K562 (cell line): ENCODE measurements around the gene DHCR7. TPM values are rescaled to one million over a fixed set of nuclear protein-coding genes. Genes with fewer than 3 reads are reported as not detected.
A peak's percentile ranks its signal among the peaks of the same experiment; 100 is the strongest.

Experiments used
- ADNP ChIP-seq: fragments of 200-800 bp; sonication (Bioruptor generic); IDR thresholded peaks from 2 replicates; pipeline ENCODE4 v1.6.1; 2016; ENCODE audit warnings: missing genetic modification characterization, missing compliant biosample characterization
- ATF2 ChIP-seq: sonication (generic); formaldehyde crosslinking; IDR thresholded peaks from 2 replicates; pipeline ENCODE4 v1.8.1; 2022; ENCODE audit warnings: missing genetic modification reagents
- BRCA1 ChIP-seq, 2 experiments: fragments of 450-650 bp in 1 of 2; sonication (generic) in 1 of 2; formaldehyde crosslinking in 1 of 2; IDR thresholded peaks; 2 replicates each; pipeline versions ENCODE4 v1.5.0 to v1.6.1; 2017 to 2020; ENCODE audit warnings: mild to moderate bottlenecking in 1 of 2, missing genetic modification reagents in 1 of 2
- CBFB ChIP-seq: sonication (generic); formaldehyde crosslinking; IDR thresholded peaks from 2 replicates; pipeline ENCODE4 v1.4.0; 2020; ENCODE audit warnings: mild to moderate bottlenecking, missing genetic modification reagents
- CREBBP ChIP-seq: IDR thresholded peaks from one replicate; pipeline ENCODE4 v1.6.1; 2012; ENCODE audit warnings: low read depth, mild to moderate bottlenecking, control low read depth, inconsistent platforms, low read length
- ELF2 ChIP-seq: fragments of 250-450 bp; sonication (Bioruptor Pico); IDR thresholded peaks from 2 replicates; pipeline ENCODE4 v1.5.0; 2021; ENCODE audit warnings: mild to moderate bottlenecking
- FOXJ3 ChIP-seq: sonication (generic); formaldehyde crosslinking; IDR thresholded peaks from 2 replicates; pipeline ENCODE4 v1.4.0; 2020; ENCODE audit warnings: mild to moderate bottlenecking, missing genetic modification reagents
- MCM3 ChIP-seq: fragments of 450-650 bp; IDR thresholded peaks from 2 replicates; pipeline ENCODE4 v1.6.1; 2016
- PCBP2 ChIP-seq: fragments of 200-400 bp; formaldehyde crosslinking; IDR thresholded peaks from 2 replicates; pipeline ENCODE4 v1.6.1; 2018; ENCODE audit warnings: low read length, low read depth, mild to moderate bottlenecking, moderate library complexity; ENCODE audit not compliant: poor library complexity, severe bottlenecking
- SMAD3 ChIP-seq: fragments of 450-650 bp; formaldehyde crosslinking; conservative IDR thresholded peaks from 2 replicates; pipeline ENCODE4 v1.4.0; 2020; ENCODE audit warnings: mild to moderate bottlenecking
- SPI1 ChIP-seq: IDR thresholded peaks from 2 replicates; pipeline ENCODE4 v1.6.1; 2011; ENCODE audit warnings: low read depth, low read length, control low read depth, borderline replicate concordance
- TBP ChIP-seq: optimal IDR thresholded peaks from 2 replicates; pipeline ENCODE3; 2011; ENCODE audit warnings: low read depth, low read length, improper control_type of control experiment
- TCF3 ChIP-seq: sonication (generic); formaldehyde crosslinking; IDR thresholded peaks from 2 replicates; pipeline ENCODE4 v1.4.0; 2020; ENCODE audit warnings: mild to moderate bottlenecking, missing genetic modification reagents
- TCF7L2 ChIP-seq: fragments of 150-350 bp; IDR thresholded peaks from 2 replicates; pipeline ENCODE4 v1.6.1; 2016; ENCODE audit warnings: low read depth, mild to moderate bottlenecking, low read length, moderate library complexity
- VEZF1 ChIP-seq: fragments of 200-800 bp; sonication (Bioruptor generic); IDR thresholded peaks from 2 replicates; pipeline ENCODE4 v1.6.1; 2017; ENCODE audit warnings: missing genetic modification characterization, missing compliant biosample characterization
- ZNF584 ChIP-seq: fragments of 200-800 bp; sonication (Bioruptor generic); IDR thresholded peaks from 2 replicates; pipeline ENCODE4 v1.6.1; 2016; ENCODE audit warnings: low read depth, mild to moderate bottlenecking, missing genetic modification characterization, missing compliant biosample characterization
- ZNF780A ChIP-seq: fragments of 250-450 bp; sonication (Bioruptor Pico); IDR thresholded peaks from 2 replicates; pipeline ENCODE4 v1.5.0; 2021; ENCODE audit warnings: mild to moderate bottlenecking
- polyA plus RNA-seq, 8 experiments: library from polyadenylated mRNA; depleted of rRNA in 4 of 8; stranded (reverse) in 5 of 8; unstranded in 3 of 8; fragments of >200 nt; fragmentation: Nextera tagmentation in 2 of 8; fragmentation: Illumina TruSeq in 1 of 8; extraction: Ambion mirVana in 2 of 8; extraction: Trizol in 1 of 8; gene quantifications; 2 replicates each; pipeline versions ENCODE4 v1.2.1 to v1.2.3, GENCODE V29; 2011 to 2014; ENCODE audit warnings: inconsistent platforms in 1 of 8, missing spikeins in 1 of 8
- total RNA-seq, 7 experiments: library from RNA; depleted of rRNA in 6 of 7; stranded (reverse); fragments of >200 nt in 6 of 7; fragmentation: Illumina TruSeq in 2 of 7; extraction: Trizol in 2 of 7; gene quantifications; 2 replicates each; pipeline versions ENCODE4 v1.2.1 to v1.2.3, GENCODE V29; 2011 to 2021; ENCODE audit warnings: low replicate concordance in 1 of 7
- TF ChIP-seq, protein P1 (sequence below), 3 experiments: fragments of 200-800 bp in 1 of 3; sonication (Bioruptor generic) in 1 of 3; sonication (generic) in 1 of 3; formaldehyde crosslinking in 1 of 3; IDR thresholded peaks; 2 replicates each; pipeline versions ENCODE4 v1.6.1 to v1.8.0; 2016 to 2022; ENCODE audit warnings: mild to moderate bottlenecking in 2 of 3, missing compliant biosample characterization in 2 of 3, missing genetic modification characterization in 2 of 3, missing genetic modification reagents in 1 of 3
- TF ChIP-seq, protein P2 (sequence below): conservative IDR thresholded peaks from 2 replicates; pipeline ENCODE4 v1.6.1; 2011; ENCODE audit warnings: low read depth, mild to moderate bottlenecking, low read length; ENCODE audit not compliant: control insufficient read depth
- TF ChIP-seq, protein P3 (sequence below): fragments of 250-450 bp; sonication (Bioruptor Pico); IDR thresholded peaks from 2 replicates; pipeline ENCODE4 v1.8.0; 2022; ENCODE audit warnings: moderate library complexity, mild to moderate bottlenecking, inconsistent platforms

Gene DHCR7
- total and polyA plus RNA-seq, 9 of the 15 experiments (the other 6 are each of a cell fraction or from before 2014, with no cell fraction given), result 8.4 to 192 (median 82.4) TPM

- TF ChIP-seq TCF3 (no peak), ATF2 (CRISPR knock-in tag) (0 out of 2 replicates have a peak, but pooled peaks have one; percentile 78), TBP (peak; percentile 40), SMAD3 (CRISPR knock-in tag) (0 out of 2 replicates have a peak, but pooled peaks have one; percentile 16), ZNF780A (no peak), FOXJ3 (no peak), SPI1 (no peak), ELF2 (no peak), ADNP (tag) (no peak), ZNF584 (CRISPR knock-in tag) (no peak), PCBP2 (no peak), VEZF1 (peak; percentile 68), BRCA1 (IDR thresholded peaks at IDR 0.05) (no peak), BRCA1 (CRISPR knock-in tag; IDR thresholded peaks at IDR 0.05) (no peak), CREBBP (no peak), MCM3 (no peak), TCF7L2 (no peak), CBFB (CRISPR knock-in tag) (no peak)
- TF ChIP-seq, protein P1, sequence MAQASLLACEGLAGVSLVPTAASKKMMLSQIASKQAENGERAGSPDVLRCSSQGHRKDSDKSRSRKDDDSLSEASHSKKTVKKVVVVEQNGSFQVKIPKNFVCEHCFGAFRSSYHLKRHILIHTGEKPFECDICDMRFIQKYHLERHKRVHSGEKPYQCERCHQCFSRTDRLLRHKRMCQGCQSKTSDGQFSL (CRISPR knock-in tag; IDR thresholded peaks at IDR 0.05), result no peak
- TF ChIP-seq, protein P1 (tag; IDR thresholded peaks at IDR 0.05), result no peak
- TF ChIP-seq, protein P2, sequence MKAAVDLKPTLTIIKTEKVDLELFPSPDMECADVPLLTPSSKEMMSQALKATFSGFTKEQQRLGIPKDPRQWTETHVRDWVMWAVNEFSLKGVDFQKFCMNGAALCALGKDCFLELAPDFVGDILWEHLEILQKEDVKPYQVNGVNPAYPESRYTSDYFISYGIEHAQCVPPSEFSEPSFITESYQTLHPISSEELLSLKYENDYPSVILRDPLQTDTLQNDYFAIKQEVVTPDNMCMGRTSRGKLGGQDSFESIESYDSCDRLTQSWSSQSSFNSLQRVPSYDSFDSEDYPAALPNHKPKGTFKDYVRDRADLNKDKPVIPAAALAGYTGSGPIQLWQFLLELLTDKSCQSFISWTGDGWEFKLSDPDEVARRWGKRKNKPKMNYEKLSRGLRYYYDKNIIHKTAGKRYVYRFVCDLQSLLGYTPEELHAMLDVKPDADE, result no peak; the same call in 1 of the 2 replicates
- TF ChIP-seq, protein P3, sequence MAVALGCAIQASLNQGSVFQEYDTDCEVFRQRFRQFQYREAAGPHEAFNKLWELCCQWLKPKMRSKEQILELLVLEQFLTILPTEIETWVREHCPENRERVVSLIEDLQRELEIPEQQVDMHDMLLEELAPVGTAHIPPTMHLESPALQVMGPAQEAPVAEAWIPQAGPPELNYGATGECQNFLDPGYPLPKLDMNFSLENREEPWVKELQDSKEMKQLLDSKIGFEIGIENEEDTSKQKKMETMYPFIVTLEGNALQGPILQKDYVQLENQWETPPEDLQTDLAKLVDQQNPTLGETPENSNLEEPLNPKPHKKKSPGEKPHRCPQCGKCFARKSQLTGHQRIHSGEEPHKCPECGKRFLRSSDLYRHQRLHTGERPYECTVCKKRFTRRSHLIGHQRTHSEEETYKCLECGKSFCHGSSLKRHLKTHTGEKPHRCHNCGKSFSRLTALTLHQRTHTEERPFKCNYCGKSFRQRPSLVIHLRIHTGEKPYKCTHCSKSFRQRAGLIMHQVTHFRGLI, result no peak
Observed at GRCh38 chr11:71448257-71449171, at the start of gene DHCR7 (continued).
